ENCODE data around the gene FASTKD3.
A peak's percentile ranks its signal among the peaks of the same experiment; 100 is the strongest.

DNA sequence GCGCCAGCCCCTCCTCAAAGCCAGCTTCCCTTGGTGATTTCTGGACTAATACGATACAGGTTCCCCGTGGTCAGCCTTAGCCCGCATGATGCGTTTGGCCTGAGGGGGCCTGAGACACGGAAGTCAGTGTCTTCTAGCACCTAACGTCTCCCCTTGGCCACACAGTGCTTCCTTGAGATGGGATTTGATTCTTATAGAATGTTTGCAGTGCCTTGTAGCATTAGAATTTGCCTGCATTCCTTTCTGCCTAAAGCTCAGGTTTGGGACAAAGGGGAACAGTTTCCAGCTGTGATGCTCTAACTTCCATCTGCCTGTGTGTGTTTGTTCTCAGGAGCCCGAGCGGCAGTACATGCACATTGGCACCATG is 52.3 kb downstream of the FASTKD3 start:
- 0 out of 2 replicates have a peak, but pooled peaks have one; percentile 5 for TF ChIP-seq CTCF (conservative IDR thresholded peaks at IDR 0.05; ENCODE audit: low read length)
- no peak for TF ChIP-seq EZH2phosphoT487 (IDR thresholded peaks at IDR 0.05; ENCODE audit: borderline replicate concordance, low read depth, low read length)

All from OCI-LY7 (cell line).